ENCODE data around the gene NRIP1.

DNA sequence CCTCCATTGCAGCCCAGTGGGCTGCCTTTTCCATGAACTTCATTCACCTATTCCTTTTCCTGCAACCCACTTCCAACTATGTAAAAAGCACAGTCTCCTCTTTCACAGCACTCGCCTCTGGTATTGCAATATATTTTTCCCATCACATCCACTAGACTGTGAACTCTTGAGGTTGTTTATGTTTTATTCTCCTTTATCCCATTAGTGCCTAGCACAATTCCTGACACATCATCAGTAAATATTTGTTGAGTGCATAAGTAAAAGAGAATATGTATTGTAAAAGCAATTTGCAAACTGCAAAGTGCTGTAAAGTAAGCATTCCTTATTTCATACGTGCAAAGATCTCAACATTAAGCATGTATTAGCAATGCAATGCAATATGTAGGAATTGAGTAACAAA, 27.9 kb upstream of the NRIP1 start:
- TF ChIP-seq EZH2phosphoT487 (IDR thresholded peaks at IDR 0.05; ENCODE audit: insufficient read depth, low read depth) = no peak
- no peak for TF ChIP-seq EZH2 (IDR thresholded peaks at IDR 0.05; ENCODE audit: insufficient read depth, poor library complexity, severe bottlenecking)

Measured in GM23248 (cell line).